Bronchial epithelial cell (primary cell): Measurements from ENCODE around the gene OR7C1. TPM values are rescaled to one million over a fixed set of nuclear protein-coding genes. Genes with fewer than 3 reads are reported as not detected.
"Not testable (repeated sequence)": the region's sequence is repeated elsewhere in the genome, so short reads cannot be mapped to it uniquely, and the experiment has no call there.

Experiments
- DNase-seq: peaks from one replicate; pipeline ENCODE4 v3.0.0-alpha.2; 2010; ENCODE audit warnings: low read depth
- FAIRE-seq: peaks from 2 replicates; lab custom pipeline; 2011; peaks lifted over from hg19 to GRCh38; lab: Jason Lieb, UNC
- H3K27me3 ChIP-seq: 2 replicates; pipeline ENCODE4 v1.5.1; 2011; ENCODE audit warnings: low read length; ENCODE audit not compliant: control insufficient read depth, insufficient read depth
- H3K36me3 ChIP-seq: 2 replicates; pipeline ENCODE4 v1.5.1; 2011; ENCODE audit warnings: low read length; ENCODE audit not compliant: control insufficient read depth, insufficient read depth
- H3K4me3 ChIP-seq: 2 replicates; pipeline ENCODE4 v1.5.1; 2011; ENCODE audit warnings: mild to moderate bottlenecking, low read depth, low read length, control low read depth
- CTCF ChIP-seq: IDR thresholded peaks from 2 replicates; pipeline ENCODE4 v1.5.1; 2011; ENCODE audit warnings: mild to moderate bottlenecking, moderate library complexity, low read length, control low read depth, inconsistent platforms; ENCODE audit not compliant: insufficient read depth, severe bottlenecking
- total RNA-seq: library from RNA; depleted of rRNA; stranded (reverse); fragments of >200 nt; gene quantifications from 2 replicates; pipeline ENCODE4 v1.2.1, GENCODE V29; 2014

OR7C1 gene
- total RNA-seq, 1 donor from 2014 or later: not detected

- H3K27me3 ChIP-seq: no peaks in the 10 kb centered on the region
- no peak for TF ChIP-seq CTCF
- FAIRE-seq: no peak
- H3K4me3 ChIP-seq: no peak overlapping the region
- no peaks in the 10 kb centered on the region for H3K36me3 ChIP-seq
- DNase-seq: no peak
Measured at GRCh38 chr19:14796021-14796420, 39.0 kb downstream of the OR7C1 start.

GRCh38 chr19:14795078-14795721, 39.8 kb downstream of the OR7C1 start:
- TF ChIP-seq CTCF: no peak
- DNase-seq: peak; percentile 1
- Histone ChIP-seq H3K27me3 (no peaks in the 10 kb centered on the region), H3K36me3 (no peaks in the 10 kb centered on the region), H3K4me3 (no peak overlapping the region)
- no peak for FAIRE-seq

- H3K27me3 ChIP-seq, H3K36me3 ChIP-seq, DNase-seq, FAIRE-seq, H3K4me3 ChIP-seq: not testable (repeated sequence)
Measured at GRCh38 chr19:14792250-14792649, 42.7 kb downstream of the OR7C1 start.

- TF ChIP-seq CTCF: peak; percentile 46
- Histone ChIP-seq H3K27me3 (no peaks in the 10 kb centered on the region), H3K36me3 (no peaks in the 10 kb centered on the region), H3K4me3 (no peak overlapping the region)
- DNase-seq (no peak), FAIRE-seq (no peak)
Measured at GRCh38 chr19:14786421-14786851, 48.5 kb downstream of the OR7C1 start.

GRCh38 chr19:14785102-14785793, 49.7 kb downstream of the OR7C1 start:
- not testable (repeated sequence) for H3K4me3 ChIP-seq, H3K27me3 ChIP-seq, FAIRE-seq, H3K36me3 ChIP-seq
- peak; percentile 15 for DNase-seq

DNA sequence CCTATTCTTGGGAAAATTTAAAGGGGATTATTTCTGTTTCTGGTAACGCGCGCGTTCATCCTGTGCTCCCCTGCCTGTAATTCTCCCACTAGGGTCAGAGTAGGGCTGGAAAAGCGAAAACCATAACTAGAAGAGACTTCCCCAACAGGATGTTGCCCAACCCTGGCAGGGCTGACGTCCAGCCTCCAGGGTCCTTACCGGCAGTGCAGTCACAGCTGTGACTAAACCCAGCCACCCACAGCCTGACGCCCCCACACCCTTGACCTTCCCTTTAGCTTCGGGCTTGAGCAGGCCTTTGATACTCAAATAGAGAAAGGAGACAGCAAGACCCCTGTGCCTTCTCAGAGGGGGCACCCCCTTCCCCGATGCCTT, 50.3 kb downstream of the OR7C1 start:
- not testable (repeated sequence) for H3K36me3 ChIP-seq, FAIRE-seq, H3K4me3 ChIP-seq, H3K27me3 ChIP-seq
- DNase-seq: peak; percentile 28

DNA sequence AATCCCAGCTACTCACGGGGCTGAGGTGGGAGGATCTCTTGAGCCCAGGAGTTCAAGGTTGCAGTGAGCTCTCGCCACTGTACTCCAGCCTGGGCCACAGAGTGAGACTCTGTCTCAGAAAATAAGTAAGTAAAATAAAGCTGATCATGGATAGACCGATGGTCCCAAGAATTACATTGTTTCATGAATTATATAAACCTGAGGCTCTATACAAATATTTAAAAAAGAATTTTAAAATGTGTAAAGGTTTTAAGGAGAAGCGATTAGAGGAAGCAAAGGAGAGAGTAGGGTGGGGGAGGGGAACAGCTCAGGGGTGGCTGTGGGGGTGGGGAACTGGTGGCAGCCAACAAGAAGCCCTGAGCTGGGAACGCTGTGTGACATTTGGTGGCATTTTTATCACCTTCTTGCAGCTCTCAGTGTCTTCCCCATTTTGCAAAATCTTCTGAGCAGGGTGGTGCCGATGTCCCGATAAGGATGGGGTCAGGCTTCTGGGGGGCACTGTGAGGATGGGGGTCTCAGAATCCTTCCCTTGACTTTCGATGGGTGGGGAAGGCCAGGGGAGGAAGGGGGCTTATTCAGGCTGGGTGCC, 51.5 kb downstream of the OR7C1 start:
- FAIRE-seq, DNase-seq, H3K36me3 ChIP-seq: not testable (repeated sequence)

More for the DNA sequence above, 51.5 kb downstream of the OR7C1 start:
- not testable (repeated sequence) for H3K4me3 ChIP-seq, H3K27me3 ChIP-seq
